Breast epithelium (tissue), 3 donors: ENCODE data around the gene CTBS.

ENCODE experiments used
- POLR2A ChIP-seq: fragments of 450-650 bp; IDR thresholded peaks from one replicate; pipeline ENCODE4 v1.6.1; 2016; ENCODE audit warnings: antibody characterized with exemption, mild to moderate bottlenecking, moderate library complexity
- POLR2AphosphoS5 ChIP-seq, 3 donors: sonication (generic); formaldehyde crosslinking; IDR thresholded peaks; one replicate each; pipeline ENCODE4 v1.6.1; 2017; ENCODE audit warnings: antibody characterized with exemption in 3 of 3
- TF ChIP-seq, protein P1 (sequence below), 3 donors: fragments of 450-650 bp; IDR thresholded peaks; one replicate each; pipeline ENCODE4 v1.5.1; 2016 to 2017; ENCODE audit warnings: antibody characterized with exemption in 3 of 3, mild to moderate bottlenecking in 3 of 3, moderate library complexity in 3 of 3

DNA sequence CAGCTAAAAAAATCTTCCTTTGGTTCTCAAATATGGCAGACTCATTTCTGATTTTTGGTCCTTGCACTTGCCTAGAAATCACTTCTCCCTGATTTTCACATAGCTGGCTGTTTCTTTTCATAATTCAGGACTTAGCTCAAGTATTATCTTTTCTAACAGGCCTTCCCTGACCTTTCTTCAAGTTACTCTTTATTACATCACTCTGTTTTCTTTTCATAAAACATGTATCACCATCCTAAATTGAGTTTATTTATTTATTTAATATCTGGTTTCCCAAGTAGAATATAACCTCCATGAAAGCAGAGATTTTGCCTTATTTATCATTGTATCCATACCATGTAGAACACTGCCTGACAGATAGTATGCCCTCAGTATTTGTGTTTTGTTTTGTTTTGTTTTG, 49.6 kb downstream of the CTBS start:
- TF ChIP-seq, protein P1, sequence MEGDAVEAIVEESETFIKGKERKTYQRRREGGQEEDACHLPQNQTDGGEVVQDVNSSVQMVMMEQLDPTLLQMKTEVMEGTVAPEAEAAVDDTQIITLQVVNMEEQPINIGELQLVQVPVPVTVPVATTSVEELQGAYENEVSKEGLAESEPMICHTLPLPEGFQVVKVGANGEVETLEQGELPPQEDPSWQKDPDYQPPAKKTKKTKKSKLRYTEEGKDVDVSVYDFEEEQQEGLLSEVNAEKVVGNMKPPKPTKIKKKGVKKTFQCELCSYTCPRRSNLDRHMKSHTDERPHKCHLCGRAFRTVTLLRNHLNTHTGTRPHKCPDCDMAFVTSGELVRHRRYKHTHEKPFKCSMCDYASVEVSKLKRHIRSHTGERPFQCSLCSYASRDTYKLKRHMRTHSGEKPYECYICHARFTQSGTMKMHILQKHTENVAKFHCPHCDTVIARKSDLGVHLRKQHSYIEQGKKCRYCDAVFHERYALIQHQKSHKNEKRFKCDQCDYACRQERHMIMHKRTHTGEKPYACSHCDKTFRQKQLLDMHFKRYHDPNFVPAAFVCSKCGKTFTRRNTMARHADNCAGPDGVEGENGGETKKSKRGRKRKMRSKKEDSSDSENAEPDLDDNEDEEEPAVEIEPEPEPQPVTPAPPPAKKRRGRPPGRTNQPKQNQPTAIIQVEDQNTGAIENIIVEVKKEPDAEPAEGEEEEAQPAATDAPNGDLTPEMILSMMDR (IDR thresholded peaks at IDR 0.05): no peak
- TF ChIP-seq POLR2AphosphoS5 (IDR thresholded peaks at IDR 0.05) (no peak), POLR2A (no peak)
